GM10248 (cell line): ENCODE data around the gene ACAA1.
"Not testable (repeated sequence)": the region's sequence is repeated elsewhere in the genome, so short reads cannot be mapped to it uniquely, and the experiment has no call there.

Experiments used
- CTCF ChIA-PET: fragments of 300-600 bp; sonication (Branson Sonifier 250); formaldehyde crosslinking; extraction: SDS; loops from one replicate; lab custom pipeline; 2021; ENCODE audit warnings: antibody characterized with exemption; lab: Yijun Ruan, JAX
- POLR2A ChIA-PET: fragments of 350-650 bp; sonication (Branson Sonifier 250); formaldehyde crosslinking; extraction: SDS; loops from one replicate; lab custom pipeline; 2020; ENCODE audit warnings: antibody characterized with exemption; lab: Yijun Ruan, JAX
- DNase-seq: peaks from one replicate; pipeline ENCODE4 v3.0.0; 2012; ENCODE audit errors: extremely low spot score
- CTCF ChIP-seq: IDR thresholded peaks from 2 replicates; pipeline ENCODE4 v1.5.1; 2012; ENCODE audit warnings: mild to moderate bottlenecking, low read depth; ENCODE audit errors: extremely low read depth, missing control alignments, control extremely low read depth

Gene ACAA1

GRCh38 chr3:38163841-38164642 is 27.1 kb upstream of the ACAA1 start:
- POLR2A ChIA-PET, result interaction anchor here (0.5 to 1.6 kb wide), 5 partner anchors 9 to 77 kb away, joined by 3 to 15 read pairs (median 5); partner anchors contain the start of gene ACAA1
- no peak for TF ChIP-seq CTCF
- CTCF ChIA-PET, result interaction anchor here (0.9 to 3.7 kb wide), 12 partner anchors 10 to 183 kb away, joined by 3 to 35 read pairs (median 4); partner anchors contain the start of genes ACAA1 and XYLB
- DNase-seq, result no peak

- TF ChIP-seq CTCF, result no peak
- CTCF ChIA-PET, result interaction anchor here (0.7 to 3.7 kb wide), 10 partner anchors 9 to 101 kb away, joined by 3 to 35 read pairs (median 3); partner anchors contain the start of gene ACAA1
- no peak for DNase-seq
- POLR2A ChIA-PET, result no interaction called here
Observed at GRCh38 chr3:38163117-38163840, 26.4 kb upstream of the ACAA1 start.

- POLR2A ChIA-PET, CTCF ChIA-PET: not testable (repeated sequence)
Observed at GRCh38 chr3:38160704-38161103, 23.8 kb upstream of the ACAA1 start.

GRCh38 chr3:38158472-38158871 is 21.5 kb upstream of the ACAA1 start:
- CTCF ChIA-PET, result interaction anchor here (0.9 to 1.8 kb wide), 6 partner anchors 9 to 53 kb away, joined by 3 to 6 read pairs (median 4); partner anchors contain the start of gene ACAA1
- DNase-seq, result no peak
- no peak for TF ChIP-seq CTCF
- POLR2A ChIA-PET, result no interaction called here

More at GRCh38 chr3:38160704-38161103, 23.8 kb upstream of the ACAA1 start:
- not testable (repeated sequence) for DNase-seq

GRCh38 chr3:38157595-38157994 is 20.7 kb upstream of the ACAA1 start:
- ChIA-PET CTCF (interaction anchor here (0.9 to 1.6 kb wide), 4 partner anchors 9 to 21 kb away, joined by 3 to 4 read pairs (median 4); partner anchors contain the start of gene ACAA1), POLR2A (no interaction called here)
- no peak for DNase-seq
- no peak for TF ChIP-seq CTCF

GRCh38 chr3:38157117-38157516 is 20.2 kb upstream of the ACAA1 start:
- CTCF ChIA-PET, result interaction anchor here (1.5 to 5.6 kb wide), 3 partner anchors 7 to 20 kb away, joined by 3 to 35 read pairs (median 4); partner anchors contain the start of genes ACAA1 and OXSR1
- POLR2A ChIA-PET, result no interaction called here
- TF ChIP-seq CTCF, result no peak
- no peak for DNase-seq
